Measurements from ENCODE around the gene TNS3.

TNS3 gene

GRCh38 chr7:47335071-47335470 is 246.8 kb downstream of the TNS3 start:
- in situ Hi-C loops (cut with MboI; ENCODE audit: low pct_unique_long_range_greater_than_20kb, low sequenced_read_pairs, unreplicated experiment) = no loop called here
- no peak for TF ChIP-seq CTCF (IDR thresholded peaks at IDR 0.05; ENCODE audit: extremely low read depth, insufficient read depth, missing control alignments)
- DNase-seq (ENCODE audit: low spot score) = no peak

GRCh38 chr7:47333959-47334358 is 248.0 kb downstream of the TNS3 start:
- in situ Hi-C loops (cut with MboI; ENCODE audit: low pct_unique_long_range_greater_than_20kb, low sequenced_read_pairs, unreplicated experiment) = no loop called here
- TF ChIP-seq CTCF (IDR thresholded peaks at IDR 0.05; ENCODE audit: extremely low read depth, insufficient read depth, missing control alignments) = no peak
- DNase-seq (ENCODE audit: low spot score) = no peak

GRCh38 chr7:47333554-47333887 is 248.4 kb downstream of the TNS3 start:
- TF ChIP-seq CTCF (IDR thresholded peaks at IDR 0.05; ENCODE audit: extremely low read depth, insufficient read depth, missing control alignments) = no peak
- in situ Hi-C loops (cut with MboI; ENCODE audit: low pct_unique_long_range_greater_than_20kb, low sequenced_read_pairs, unreplicated experiment) = no loop called here
- DNase-seq (ENCODE audit: low spot score) = no peak

DNA sequence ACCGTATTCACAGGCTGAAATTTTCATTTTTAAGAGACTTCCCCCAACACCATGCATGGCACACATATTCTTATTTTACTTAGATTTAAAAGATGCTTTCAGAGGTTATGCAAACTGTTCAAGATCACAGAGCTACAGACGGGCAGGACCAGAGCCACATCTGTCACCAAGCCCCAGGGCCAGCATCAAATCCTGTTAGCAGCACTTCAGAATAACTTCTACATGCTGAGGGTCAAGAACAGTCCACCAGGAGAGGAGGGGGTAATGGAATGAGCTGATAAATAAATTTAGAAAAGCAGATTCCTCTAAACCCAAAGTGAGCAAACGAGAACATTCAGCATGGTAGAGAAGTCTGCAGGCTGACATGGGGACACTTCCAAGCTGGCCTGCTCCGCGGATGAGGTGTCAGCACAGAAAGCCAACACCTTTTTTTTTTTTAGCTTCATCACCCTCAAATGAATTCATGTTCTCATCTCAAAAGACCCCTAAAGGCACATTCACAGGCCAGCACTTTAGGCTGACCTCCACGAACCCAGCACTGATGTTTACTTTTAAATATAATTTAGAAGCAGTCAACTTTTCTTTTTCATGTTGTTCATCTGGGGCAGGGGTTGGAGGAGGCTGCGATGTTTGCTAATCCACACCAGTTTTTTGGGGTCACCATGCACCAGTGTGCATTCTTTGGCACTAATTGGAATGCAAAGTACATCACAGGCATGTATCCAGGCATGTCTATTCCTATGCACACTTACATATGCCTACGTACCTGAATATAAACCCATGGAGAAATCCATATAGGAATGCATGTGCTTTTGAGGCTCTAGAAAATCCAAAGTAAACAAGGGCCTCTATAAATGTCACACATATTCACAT is 249.0 kb downstream of the TNS3 start:
- no peak for TF ChIP-seq CTCF (IDR thresholded peaks at IDR 0.05; ENCODE audit: extremely low read depth, insufficient read depth, missing control alignments)
- in situ Hi-C loops (cut with MboI; ENCODE audit: low pct_unique_long_range_greater_than_20kb, low sequenced_read_pairs, unreplicated experiment) = no loop called here
- no peak for DNase-seq (ENCODE audit: low spot score)

GRCh38 chr7:47332213-47332612 is 249.7 kb downstream of the TNS3 start:
- in situ Hi-C loops (cut with MboI; ENCODE audit: low pct_unique_long_range_greater_than_20kb, low sequenced_read_pairs, unreplicated experiment) = no loop called here
- TF ChIP-seq CTCF (IDR thresholded peaks at IDR 0.05; ENCODE audit: extremely low read depth, insufficient read depth, missing control alignments) = no peak
- DNase-seq (ENCODE audit: low spot score) = no peak

DNA sequence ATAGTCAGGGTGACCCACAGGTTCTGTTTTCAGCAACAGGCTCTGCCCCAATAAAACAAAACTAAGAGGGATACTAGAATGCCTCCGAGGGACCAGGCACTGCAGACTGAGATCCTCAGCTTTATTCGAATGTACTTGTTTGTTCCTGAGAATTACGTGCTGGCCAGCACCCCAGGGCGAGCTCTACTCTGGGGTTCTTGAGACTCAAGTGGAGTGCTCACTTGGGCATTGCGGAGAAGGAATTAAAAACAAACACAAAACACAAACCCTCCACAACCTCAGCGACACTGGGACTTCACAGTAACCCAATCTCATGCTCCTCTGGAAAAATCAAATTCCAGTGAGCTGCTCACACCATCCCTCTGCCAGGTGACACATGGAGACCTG is 250.7 kb downstream of the TNS3 start:
- in situ Hi-C loops (cut with MboI; ENCODE audit: low pct_unique_long_range_greater_than_20kb, low sequenced_read_pairs, unreplicated experiment) = no loop called here
- no peak for DNase-seq (ENCODE audit: low spot score)
- TF ChIP-seq CTCF (IDR thresholded peaks at IDR 0.05; ENCODE audit: extremely low read depth, insufficient read depth, missing control alignments) = no peak
